K562 (cell line): Measurements from ENCODE around the gene FAM193A. TPM values are rescaled to one million over a fixed set of nuclear protein-coding genes. Genes with fewer than 3 reads are reported as not detected.
"Not testable (repeated sequence)": the region's sequence is repeated elsewhere in the genome, so short reads cannot be mapped to it uniquely, and the experiment has no call there.

Source experiments
- ATAC-seq: fragments of 200-7000 bp; cut with Tn5 transposase; 3 replicates; pipeline ENCODE4 v1.9.1; 2020; ENCODE audit warnings: moderate library complexity
- BruUV-seq: library from RNA; stranded (reverse); fragments of 400-500 nt; replicated peaks from 2 replicates; lab custom pipeline; 2021; lab: Mats Ljungman, UMichigan
- CTCF ChIA-PET: fragments of 300-600 bp; formaldehyde crosslinking; extraction: SDS; loops from one replicate; lab custom pipeline; 2021; ENCODE audit warnings: low intra/inter-chr PET ratio; lab: Yijun Ruan, JAX
- POLR2A ChIA-PET: fragments of 300-600, 350-650 bp; sonication (Branson Sonifier 250); formaldehyde crosslinking; extraction: SDS; loops from one replicate; lab custom pipeline; 2021; ENCODE audit warnings: antibody characterized with exemption, inconsistent platforms; lab: Yijun Ruan, JAX
- DNase-seq, 4 experiments: peaks; one replicate each; pipeline versions ENCODE4 v3.0.0 to v3.0.0-alpha.2; 2011 to 2018; ENCODE audit warnings: low spot score in 3 of 4, mixed read lengths in 3 of 4; ENCODE audit errors: extremely low read depth in 1 of 4
- FAIRE-seq: peaks from 2 replicates; lab custom pipeline; 2011; peaks lifted over from hg19 to GRCh38; lab: Jason Lieb, UNC
- H2AFZ ChIP-seq: 2 replicates; pipeline ENCODE4 v1.6.0; 2011; ENCODE audit warnings: low read depth, low read length, control low read depth, inconsistent platforms
- H3K27ac ChIP-seq: fragments of 200-600 bp; 3 replicates; pipeline ENCODE4 v1.8.0; 2011; ENCODE audit warnings: low read depth, mild to moderate bottlenecking, control low read depth, inconsistent platforms, low read length, moderate library complexity, mixed read lengths; ENCODE audit errors: extremely low read depth
- H3K27me3 ChIP-seq, 2 experiments: fragments of 300-600 bp in 1 of 2; 2 replicates in 1 of 2; 3 replicates in 1 of 2; pipeline versions ENCODE4 v1.6.0 to v1.8.0; 2011; ENCODE audit warnings: inconsistent platforms in 2 of 2, low read length in 2 of 2, mild to moderate bottlenecking in 1 of 2, mixed read lengths in 1 of 2, moderate library complexity in 1 of 2; ENCODE audit not compliant: control insufficient read depth in 2 of 2, insufficient read depth in 2 of 2
- H3K36me3 ChIP-seq: fragments of 300-600 bp; 3 replicates; pipeline ENCODE4 v1.8.0; 2011; ENCODE audit warnings: mild to moderate bottlenecking, low read length, inconsistent platforms; ENCODE audit not compliant: control insufficient read depth, insufficient read depth
- H3K4me1 ChIP-seq, 2 experiments: fragments of 200-600 bp in 1 of 2; replicated peaks in 1 of 2; 2 replicates in 1 of 2; 3 replicates in 1 of 2; pipeline versions ENCODE4 v1.5.1 to v1.8.0; 2011; ENCODE audit warnings: inconsistent platforms in 2 of 2, low read length in 2 of 2, mild to moderate bottlenecking in 1 of 2, mixed read lengths in 1 of 2, moderate library complexity in 1 of 2; ENCODE audit not compliant: control insufficient read depth in 2 of 2, insufficient read depth in 2 of 2
- H3K4me2 ChIP-seq: 2 replicates; pipeline ENCODE4 v1.6.1; 2011; ENCODE audit warnings: low read length, control low read depth, inconsistent platforms, mixed read lengths; ENCODE audit not compliant: insufficient read depth
- H3K4me3 ChIP-seq: fragments of 200-600 bp; sonication (generic), shearing (Covaris generic); 2 replicates; pipeline ENCODE4 v1.5.1; 2016; ENCODE audit warnings: control low read depth, inconsistent platforms
- H3K79me2 ChIP-seq: fragments of 200-600 bp; 3 replicates; pipeline ENCODE4 v1.8.0; 2011; ENCODE audit warnings: low read length, inconsistent platforms; ENCODE audit not compliant: control insufficient read depth, insufficient read depth
- H3K9ac ChIP-seq, 2 experiments: 2 replicates each; pipeline versions ENCODE4 v1.6.0 to v1.6.1; 2011; ENCODE audit warnings: low read depth in 2 of 2, low read length in 2 of 2, control low read depth in 1 of 2, inconsistent platforms in 1 of 2, mild to moderate bottlenecking in 1 of 2, mixed read lengths in 1 of 2; ENCODE audit not compliant: insufficient read depth in 1 of 2
- H3K9me1 ChIP-seq: one replicate; pipeline ENCODE4 v1.6.0; 2011; ENCODE audit warnings: inconsistent platforms, mild to moderate bottlenecking, low read length, moderate library complexity; ENCODE audit not compliant: control insufficient read depth, insufficient read depth
- H3K9me3 ChIP-seq: replicated peaks from 2 replicates; pipeline ENCODE4 v1.5.1; 2011; ENCODE audit warnings: low read depth, low read length, inconsistent platforms; ENCODE audit not compliant: control insufficient read depth, insufficient read depth
- H4K20me1 ChIP-seq: replicated peaks from 2 replicates; pipeline ENCODE4 v1.6.1; 2011; ENCODE audit warnings: low read length, inconsistent platforms, mixed read lengths; ENCODE audit not compliant: control insufficient read depth, insufficient read depth
- CBX5 ChIP-seq: IDR thresholded peaks from 2 replicates; pipeline ENCODE4 v1.6.1; 2014; ENCODE audit warnings: low read depth, borderline replicate concordance
- CXXC5 ChIP-seq: fragments of 250-450 bp; sonication (Bioruptor Pico); IDR thresholded peaks from 2 replicates; pipeline ENCODE4 v1.8.0; 2022; ENCODE audit warnings: inconsistent platforms, mild to moderate bottlenecking, moderate library complexity
- HDGF ChIP-seq: fragments of 450-650 bp; IDR thresholded peaks from 2 replicates; pipeline ENCODE4 v1.6.1; 2016
- IRF2 ChIP-seq: sonication (generic); formaldehyde crosslinking; IDR thresholded peaks from 2 replicates; pipeline ENCODE4 v1.8.1; 2022; ENCODE audit warnings: mild to moderate bottlenecking, missing genetic modification reagents
- LARP7 ChIP-seq: fragments of 450-650 bp; IDR thresholded peaks from 2 replicates; pipeline ENCODE4 v1.6.1; 2016
- PRMT5 ChIP-seq: sonication (generic); formaldehyde crosslinking; IDR thresholded peaks from 2 replicates; pipeline ENCODE4 v1.5.0; 2020; ENCODE audit warnings: missing genetic modification reagents
- SMAD1 ChIP-seq: fragments of 150-350 bp; IDR thresholded peaks from 2 replicates; pipeline ENCODE4 v1.6.1; 2014; ENCODE audit warnings: low read length, low read depth; ENCODE audit not compliant: partially characterized antibody
- SNRNP70 ChIP-seq: fragments of 200-400 bp; formaldehyde crosslinking; optimal IDR thresholded peaks from 2 replicates; pipeline ENCODE3; 2017; ENCODE audit warnings: low read depth, low read length
- ZNF589 ChIP-seq: fragments of 200-800 bp; sonication (Bioruptor generic); IDR thresholded peaks from 2 replicates; pipeline ENCODE4 v1.6.1; 2016; ENCODE audit warnings: low read depth, missing genetic modification characterization, missing compliant biosample characterization
- WGBS: fragments of 100-300 bp; shearing (Covaris generic); methylation state at CpG from one replicate; pipeline ENCODE4 v1.1.6; 2016; ENCODE audit warnings: low coverage, mixed read lengths; ENCODE audit not compliant: insufficient coverage; ENCODE audit errors: missing lambda C conversion rate; 5-methylcytosine and 5-hydroxymethylcytosine counted together
- in situ Hi-C: fragments of 300-500 bp; cut with MboI; formaldehyde crosslinking; loops from 4 replicates; pipeline ENCODE4 v1.15.0; 2018; ENCODE audit warnings: inconsistent platforms, mixed read lengths
- intact Hi-C: fragments of 100-400 bp; cut with micrococcal nuclease; formaldehyde crosslinking; loops from 2 replicates; pipeline ENCODE4 v1.14.2; 2022
- polyA plus RNA-seq, 8 experiments: library from polyadenylated mRNA; depleted of rRNA in 4 of 8; stranded (reverse) in 5 of 8; unstranded in 3 of 8; fragments of >200 nt; fragmentation: Nextera tagmentation in 2 of 8; fragmentation: Illumina TruSeq in 1 of 8; extraction: Ambion mirVana in 2 of 8; extraction: Trizol in 1 of 8; gene quantifications; 2 replicates each; pipeline versions ENCODE4 v1.2.1 to v1.2.3, GENCODE V29; 2011 to 2014; ENCODE audit warnings: inconsistent platforms in 1 of 8, missing spikeins in 1 of 8
- total RNA-seq, 7 experiments: library from RNA; depleted of rRNA in 6 of 7; stranded (reverse); fragments of >200 nt in 6 of 7; fragmentation: Illumina TruSeq in 2 of 7; extraction: Trizol in 2 of 7; gene quantifications; 2 replicates each; pipeline versions ENCODE4 v1.2.1 to v1.2.3, GENCODE V29; 2011 to 2021; ENCODE audit warnings: low replicate concordance in 1 of 7

The FAM193A gene
- total and polyA plus RNA-seq, 9 of the 15 experiments (the other 6 are each of a cell fraction or from before 2014, with no cell fraction given) = 0.46 to 24.6 (median 9.6) TPM

GRCh38 chr4:2636331-2636730 is 99.9 kb downstream of the FAM193A start:
- Histone ChIP-seq H4K20me1 (0 out of 2 replicates have a peak, but pooled peaks cover 3% of the 10 kb centered on the region), H3K27me3 (no peaks in the 10 kb centered on the region), H3K4me3 (no peak overlapping the region), H3K9me3 (no peaks in the 10 kb centered on the region), H3K36me3 (peaks cover 68% of the 10 kb centered on the region), H3K79me2 (no peaks in the 10 kb centered on the region), H3K9me1 (no peaks in the 10 kb centered on the region), H3K9ac (no peak overlapping the region), H3K27ac (no peak overlapping the region), H2AFZ (no peak overlapping the region), H3K4me1 (no peaks in the 10 kb centered on the region), H3K4me2 (no peak overlapping the region)
- FAIRE-seq (no peak), ATAC-seq (no peak), DNase-seq (no peak)
- ChIA-PET POLR2A (no interaction called here), CTCF (no interaction called here)
- TF ChIP-seq IRF2 (CRISPR knock-in tag) = no peak
- TF ChIP-seq LARP7 = no peak
- TF ChIP-seq HDGF = no peak
- TF ChIP-seq SNRNP70 = no peak
- TF ChIP-seq PRMT5 (CRISPR knock-in tag) = no peak
- TF ChIP-seq ZNF589 = no peak
- TF ChIP-seq CXXC5 (CRISPR knock-in tag) = no peak
- no peak for TF ChIP-seq CBX5
- no peak for TF ChIP-seq SMAD1
- in situ Hi-C loops (no loop called here), intact Hi-C loops (no loop called here)
- no TSS peak for BruUV-seq
- 96% methylated on average over 6 of the region's 6 CpGs for WGBS

DNA sequence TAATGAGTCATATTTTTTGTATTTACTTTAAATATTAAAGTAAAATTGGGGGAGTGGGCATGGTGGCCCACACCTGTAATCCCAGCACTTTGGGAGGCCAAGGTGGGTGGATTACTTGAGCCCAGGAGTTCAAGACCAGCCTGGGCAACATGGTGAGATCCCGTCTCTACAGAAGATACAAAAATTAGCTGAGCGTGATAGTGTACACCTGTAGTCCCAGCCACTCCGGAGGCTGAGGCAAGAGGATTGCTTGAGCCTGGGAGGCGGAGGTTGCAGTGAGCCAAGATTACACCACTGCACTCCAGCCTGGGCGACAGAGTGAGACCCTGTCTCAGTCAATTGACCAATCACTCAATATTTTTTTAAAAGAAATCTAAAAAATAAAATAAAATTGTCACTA is 100.5 kb downstream of the FAM193A start:
- H2AFZ ChIP-seq, H3K9ac ChIP-seq, BruUV-seq, POLR2A ChIA-PET, ATAC-seq, H3K9me1 ChIP-seq, H3K4me3 ChIP-seq, H3K4me2 ChIP-seq, H4K20me1 ChIP-seq, H3K79me2 ChIP-seq, H3K27me3 ChIP-seq, H3K27ac ChIP-seq, CTCF ChIA-PET, DNase-seq, H3K9me3 ChIP-seq, intact Hi-C loops, H3K4me1 ChIP-seq, in situ Hi-C loops, FAIRE-seq: not testable (repeated sequence)
- H3K36me3 ChIP-seq = peaks cover 66% of the 10 kb centered on the region
- WGBS = 90% methylated on average over 5 of the region's 5 CpGs
